GM23338 (cell line): ENCODE measurements around the gene SCNN1B.

Experiments used
- CREB1 ChIP-seq: fragments of 250-450 bp; sonication (Bioruptor Pico); IDR thresholded peaks from 2 replicates; pipeline ENCODE4 v1.5.0; 2020; ENCODE audit warnings: low read depth, mild to moderate bottlenecking, moderate library complexity
- EZH2 ChIP-seq: fragments of 200-600 bp; sonication (generic); IDR thresholded peaks from one replicate; pipeline ENCODE4 v1.8.0; 2017; ENCODE audit warnings: antibody characterized with exemption, mild to moderate bottlenecking, low read depth; ENCODE audit not compliant: unreplicated experiment
- EZH2phosphoT487 ChIP-seq: fragments of 200-600 bp; sonication (generic); IDR thresholded peaks from one replicate; pipeline ENCODE4 v1.8.1; 2018; ENCODE audit warnings: antibody characterized with exemption; ENCODE audit not compliant: unreplicated experiment
- JUNB ChIP-seq: IDR thresholded peaks from one replicate; pipeline ENCODE4 v1.6.1; 2016; ENCODE audit warnings: antibody characterized with exemption; ENCODE audit not compliant: unreplicated experiment
- NANOG ChIP-seq: IDR thresholded peaks from 2 replicates; pipeline ENCODE4 v1.6.1; 2016; ENCODE audit warnings: antibody characterized with exemption, borderline replicate concordance
- POLR2AphosphoS5 ChIP-seq: IDR thresholded peaks from 2 replicates; pipeline ENCODE4 v1.6.1; 2016; ENCODE audit warnings: antibody characterized with exemption, low read depth
- STAT1 ChIP-seq: IDR thresholded peaks from one replicate; pipeline ENCODE4 v1.6.1; 2016; ENCODE audit warnings: antibody characterized with exemption; ENCODE audit not compliant: unreplicated experiment
- ZNF114 ChIP-seq: fragments of 250-450 bp; sonication (Bioruptor Pico); IDR thresholded peaks from 2 replicates; pipeline ENCODE4 v1.5.0; 2020; ENCODE audit warnings: mild to moderate bottlenecking, moderate library complexity
- ZNF331 ChIP-seq: fragments of 250-450 bp; sonication (Bioruptor Pico); IDR thresholded peaks from 2 replicates; pipeline ENCODE4 v1.5.0; 2020; ENCODE audit warnings: low read depth, mild to moderate bottlenecking, moderate library complexity
- TF ChIP-seq, protein P1 (sequence below), 2 experiments: fragments of 200-600 bp in 1 of 2; sonication (generic) in 1 of 2; conservative IDR thresholded peaks; 2 replicates each; pipeline versions ENCODE4 v1.5.1 to v1.6.1; 2016 to 2017; ENCODE audit warnings: antibody characterized with exemption in 2 of 2, low read depth in 2 of 2, mild to moderate bottlenecking in 2 of 2, moderate library complexity in 1 of 2
- TF ChIP-seq, protein P2 (sequence below): IDR thresholded peaks from 2 replicates; pipeline ENCODE4 v1.6.1; 2016; ENCODE audit warnings: antibody characterized with exemption
- TF ChIP-seq, protein P3 (sequence below): IDR thresholded peaks from one replicate; pipeline ENCODE4 v1.6.1; 2018; ENCODE audit warnings: antibody characterized with exemption; ENCODE audit not compliant: unreplicated experiment
- TF ChIP-seq, protein P4 (sequence below): fragments of 250-450 bp; sonication (Bioruptor Pico); IDR thresholded peaks from 2 replicates; pipeline ENCODE4 v1.5.0; 2020; ENCODE audit warnings: mild to moderate bottlenecking, moderate library complexity

DNA sequence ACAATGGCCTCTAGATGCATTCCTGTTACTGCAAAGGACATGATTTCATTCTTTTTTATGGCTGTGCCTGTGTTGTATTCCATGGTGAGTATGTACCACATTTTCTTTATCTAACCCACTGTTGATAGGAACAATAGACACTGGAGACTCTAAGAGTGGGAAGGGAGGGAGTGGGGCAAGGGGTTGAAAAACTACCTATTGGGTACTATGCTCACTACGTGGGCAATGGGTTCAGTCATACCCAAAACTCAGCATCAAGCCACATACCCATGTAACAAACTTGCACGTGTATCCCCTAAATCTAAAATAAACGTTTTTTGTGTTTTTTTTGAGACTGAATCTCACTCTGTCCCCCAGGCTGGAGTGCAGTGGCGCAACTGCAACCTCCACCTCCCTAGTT, 47.1 kb upstream of the SCNN1B start:
- TF ChIP-seq, protein P1, sequence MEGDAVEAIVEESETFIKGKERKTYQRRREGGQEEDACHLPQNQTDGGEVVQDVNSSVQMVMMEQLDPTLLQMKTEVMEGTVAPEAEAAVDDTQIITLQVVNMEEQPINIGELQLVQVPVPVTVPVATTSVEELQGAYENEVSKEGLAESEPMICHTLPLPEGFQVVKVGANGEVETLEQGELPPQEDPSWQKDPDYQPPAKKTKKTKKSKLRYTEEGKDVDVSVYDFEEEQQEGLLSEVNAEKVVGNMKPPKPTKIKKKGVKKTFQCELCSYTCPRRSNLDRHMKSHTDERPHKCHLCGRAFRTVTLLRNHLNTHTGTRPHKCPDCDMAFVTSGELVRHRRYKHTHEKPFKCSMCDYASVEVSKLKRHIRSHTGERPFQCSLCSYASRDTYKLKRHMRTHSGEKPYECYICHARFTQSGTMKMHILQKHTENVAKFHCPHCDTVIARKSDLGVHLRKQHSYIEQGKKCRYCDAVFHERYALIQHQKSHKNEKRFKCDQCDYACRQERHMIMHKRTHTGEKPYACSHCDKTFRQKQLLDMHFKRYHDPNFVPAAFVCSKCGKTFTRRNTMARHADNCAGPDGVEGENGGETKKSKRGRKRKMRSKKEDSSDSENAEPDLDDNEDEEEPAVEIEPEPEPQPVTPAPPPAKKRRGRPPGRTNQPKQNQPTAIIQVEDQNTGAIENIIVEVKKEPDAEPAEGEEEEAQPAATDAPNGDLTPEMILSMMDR (conservative IDR thresholded peaks at IDR 0.05; ENCODE audit: low read depth in 2 of 2), result no peak
- TF ChIP-seq POLR2AphosphoS5 (no peak), EZH2 (no peak), NANOG (no peak), STAT1 (no peak), EZH2phosphoT487 (no peak), CREB1 (CRISPR knock-in tag) (no peak), JUNB (no peak), ZNF114 (CRISPR knock-in tag) (no peak), ZNF331 (CRISPR knock-in tag) (no peak)
- TF ChIP-seq, protein P2, sequence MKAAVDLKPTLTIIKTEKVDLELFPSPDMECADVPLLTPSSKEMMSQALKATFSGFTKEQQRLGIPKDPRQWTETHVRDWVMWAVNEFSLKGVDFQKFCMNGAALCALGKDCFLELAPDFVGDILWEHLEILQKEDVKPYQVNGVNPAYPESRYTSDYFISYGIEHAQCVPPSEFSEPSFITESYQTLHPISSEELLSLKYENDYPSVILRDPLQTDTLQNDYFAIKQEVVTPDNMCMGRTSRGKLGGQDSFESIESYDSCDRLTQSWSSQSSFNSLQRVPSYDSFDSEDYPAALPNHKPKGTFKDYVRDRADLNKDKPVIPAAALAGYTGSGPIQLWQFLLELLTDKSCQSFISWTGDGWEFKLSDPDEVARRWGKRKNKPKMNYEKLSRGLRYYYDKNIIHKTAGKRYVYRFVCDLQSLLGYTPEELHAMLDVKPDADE, result no peak
- TF ChIP-seq, protein P3, sequence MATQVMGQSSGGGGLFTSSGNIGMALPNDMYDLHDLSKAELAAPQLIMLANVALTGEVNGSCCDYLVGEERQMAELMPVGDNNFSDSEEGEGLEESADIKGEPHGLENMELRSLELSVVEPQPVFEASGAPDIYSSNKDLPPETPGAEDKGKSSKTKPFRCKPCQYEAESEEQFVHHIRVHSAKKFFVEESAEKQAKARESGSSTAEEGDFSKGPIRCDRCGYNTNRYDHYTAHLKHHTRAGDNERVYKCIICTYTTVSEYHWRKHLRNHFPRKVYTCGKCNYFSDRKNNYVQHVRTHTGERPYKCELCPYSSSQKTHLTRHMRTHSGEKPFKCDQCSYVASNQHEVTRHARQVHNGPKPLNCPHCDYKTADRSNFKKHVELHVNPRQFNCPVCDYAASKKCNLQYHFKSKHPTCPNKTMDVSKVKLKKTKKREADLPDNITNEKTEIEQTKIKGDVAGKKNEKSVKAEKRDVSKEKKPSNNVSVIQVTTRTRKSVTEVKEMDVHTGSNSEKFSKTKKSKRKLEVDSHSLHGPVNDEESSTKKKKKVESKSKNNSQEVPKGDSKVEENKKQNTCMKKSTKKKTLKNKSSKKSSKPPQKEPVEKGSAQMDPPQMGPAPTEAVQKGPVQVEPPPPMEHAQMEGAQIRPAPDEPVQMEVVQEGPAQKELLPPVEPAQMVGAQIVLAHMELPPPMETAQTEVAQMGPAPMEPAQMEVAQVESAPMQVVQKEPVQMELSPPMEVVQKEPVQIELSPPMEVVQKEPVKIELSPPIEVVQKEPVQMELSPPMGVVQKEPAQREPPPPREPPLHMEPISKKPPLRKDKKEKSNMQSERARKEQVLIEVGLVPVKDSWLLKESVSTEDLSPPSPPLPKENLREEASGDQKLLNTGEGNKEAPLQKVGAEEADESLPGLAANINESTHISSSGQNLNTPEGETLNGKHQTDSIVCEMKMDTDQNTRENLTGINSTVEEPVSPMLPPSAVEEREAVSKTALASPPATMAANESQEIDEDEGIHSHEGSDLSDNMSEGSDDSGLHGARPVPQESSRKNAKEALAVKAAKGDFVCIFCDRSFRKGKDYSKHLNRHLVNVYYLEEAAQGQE, result no peak
- TF ChIP-seq, protein P4, sequence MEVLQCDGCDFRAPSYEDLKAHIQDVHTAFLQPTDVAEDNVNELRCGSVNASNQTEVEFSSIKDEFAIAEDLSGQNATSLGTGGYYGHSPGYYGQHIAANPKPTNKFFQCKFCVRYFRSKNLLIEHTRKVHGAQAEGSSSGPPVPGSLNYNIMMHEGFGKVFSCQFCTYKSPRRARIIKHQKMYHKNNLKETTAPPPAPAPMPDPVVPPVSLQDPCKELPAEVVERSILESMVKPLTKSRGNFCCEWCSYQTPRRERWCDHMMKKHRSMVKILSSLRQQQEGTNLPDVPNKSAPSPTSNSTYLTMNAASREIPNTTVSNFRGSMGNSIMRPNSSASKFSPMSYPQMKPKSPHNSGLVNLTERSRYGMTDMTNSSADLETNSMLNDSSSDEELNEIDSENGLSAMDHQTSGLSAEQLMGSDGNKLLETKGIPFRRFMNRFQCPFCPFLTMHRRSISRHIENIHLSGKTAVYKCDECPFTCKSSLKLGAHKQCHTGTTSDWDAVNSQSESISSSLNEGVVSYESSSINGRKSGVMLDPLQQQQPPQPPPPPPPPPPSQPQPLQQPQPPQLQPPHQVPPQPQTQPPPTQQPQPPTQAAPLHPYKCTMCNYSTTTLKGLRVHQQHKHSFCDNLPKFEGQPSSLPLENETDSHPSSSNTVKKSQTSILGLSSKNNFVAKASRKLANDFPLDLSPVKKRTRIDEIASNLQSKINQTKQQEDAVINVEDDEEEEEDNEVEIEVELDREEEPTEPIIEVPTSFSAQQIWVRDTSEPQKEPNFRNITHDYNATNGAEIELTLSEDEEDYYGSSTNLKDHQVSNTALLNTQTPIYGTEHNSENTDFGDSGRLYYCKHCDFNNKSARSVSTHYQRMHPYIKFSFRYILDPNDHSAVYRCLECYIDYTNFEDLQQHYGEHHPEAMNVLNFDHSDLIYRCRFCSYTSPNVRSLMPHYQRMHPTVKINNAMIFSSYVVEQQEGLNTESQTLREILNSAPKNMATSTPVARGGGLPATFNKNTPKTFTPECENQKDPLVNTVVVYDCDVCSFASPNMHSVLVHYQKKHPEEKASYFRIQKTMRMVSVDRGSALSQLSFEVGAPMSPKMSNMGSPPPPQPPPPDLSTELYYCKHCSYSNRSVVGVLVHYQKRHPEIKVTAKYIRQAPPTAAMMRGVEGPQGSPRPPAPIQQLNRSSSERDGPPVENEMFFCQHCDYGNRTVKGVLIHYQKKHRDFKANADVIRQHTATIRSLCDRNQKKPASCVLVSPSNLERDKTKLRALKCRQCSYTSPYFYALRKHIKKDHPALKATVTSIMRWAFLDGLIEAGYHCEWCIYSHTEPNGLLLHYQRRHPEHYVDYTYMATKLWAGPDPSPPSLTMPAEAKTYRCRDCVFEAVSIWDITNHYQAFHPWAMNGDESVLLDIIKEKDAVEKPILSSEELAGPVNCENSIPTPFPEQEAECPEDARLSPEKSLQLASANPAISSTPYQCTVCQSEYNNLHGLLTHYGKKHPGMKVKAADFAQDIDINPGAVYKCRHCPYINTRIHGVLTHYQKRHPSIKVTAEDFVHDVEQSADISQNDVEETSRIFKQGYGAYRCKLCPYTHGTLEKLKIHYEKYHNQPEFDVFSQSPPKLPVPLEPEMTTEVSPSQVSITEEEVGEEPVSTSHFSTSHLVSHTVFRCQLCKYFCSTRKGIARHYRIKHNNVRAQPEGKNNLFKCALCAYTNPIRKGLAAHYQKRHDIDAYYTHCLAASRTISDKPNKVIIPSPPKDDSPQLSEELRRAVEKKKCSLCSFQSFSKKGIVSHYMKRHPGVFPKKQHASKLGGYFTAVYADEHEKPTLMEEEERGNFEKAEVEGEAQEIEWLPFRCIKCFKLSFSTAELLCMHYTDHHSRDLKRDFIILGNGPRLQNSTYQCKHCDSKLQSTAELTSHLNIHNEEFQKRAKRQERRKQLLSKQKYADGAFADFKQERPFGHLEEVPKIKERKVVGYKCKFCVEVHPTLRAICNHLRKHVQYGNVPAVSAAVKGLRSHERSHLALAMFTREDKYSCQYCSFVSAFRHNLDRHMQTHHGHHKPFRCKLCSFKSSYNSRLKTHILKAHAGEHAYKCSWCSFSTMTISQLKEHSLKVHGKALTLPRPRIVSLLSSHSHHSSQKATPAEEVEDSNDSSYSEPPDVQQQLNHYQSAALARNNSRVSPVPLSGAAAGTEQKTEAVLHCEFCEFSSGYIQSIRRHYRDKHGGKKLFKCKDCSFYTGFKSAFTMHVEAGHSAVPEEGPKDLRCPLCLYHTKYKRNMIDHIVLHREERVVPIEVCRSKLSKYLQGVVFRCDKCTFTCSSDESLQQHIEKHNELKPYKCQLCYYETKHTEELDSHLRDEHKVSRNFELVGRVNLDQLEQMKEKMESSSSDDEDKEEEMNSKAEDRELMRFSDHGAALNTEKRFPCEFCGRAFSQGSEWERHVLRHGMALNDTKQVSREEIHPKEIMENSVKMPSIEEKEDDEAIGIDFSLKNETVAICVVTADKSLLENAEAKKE, result no peak
